ENCODE data around the gene TSC2. TPM values are rescaled to one million over a fixed set of nuclear protein-coding genes. Genes with fewer than 3 reads are reported as not detected.

TSC2 gene
- 32.2 TPM for polyA plus RNA-seq (2012; ENCODE audit: low read depth, missing spikeins)

- DNase-seq (ENCODE audit: insufficient read length, low spot score) (peak; percentile 100), FAIRE-seq (peak; percentile 98)
- no peak for TF ChIP-seq POLR2AphosphoS5 (IDR thresholded peaks at IDR 0.05; ENCODE audit: low read depth, low read length)
- peak; percentile 55 for TF ChIP-seq PAX5 (IDR thresholded peaks at IDR 0.05; ENCODE audit: insufficient read depth, low read length, severe bottlenecking)
- TF ChIP-seq POLR2A (IDR thresholded peaks at IDR 0.05; ENCODE audit: low read depth, low read length) = 0 out of 2 replicates have a peak, but pooled peaks have one; percentile 35
- TF ChIP-seq POU2F2 (IDR thresholded peaks at IDR 0.05; ENCODE audit: low read depth, low read length) = no peak
- TF ChIP-seq TAF1 (IDR thresholded peaks at IDR 0.05; ENCODE audit: low read depth, low read length) = no peak
- TF ChIP-seq SPI1 (IDR thresholded peaks at IDR 0.05; ENCODE audit: low read depth, low read length) = no peak
Observed at GRCh38 chr16:2047330-2048115, at the start of gene TSC2, which contains the start of gene NTHL1. TSC2 (plus strand) TSS chr16:2047985; CDS start chr16:2048616, 631 bp downstream. NTHL1 (minus strand) TSS chr16:2047834; CDS start chr16:2047823, 11 bp downstream.

GRCh38 chr16:1998360-1998835 lies 49.4 kb upstream of the TSC2 start:
- TF ChIP-seq POU2F2 (IDR thresholded peaks at IDR 0.05; ENCODE audit: low read depth, low read length) (no peak), PAX5 (IDR thresholded peaks at IDR 0.05; ENCODE audit: insufficient read depth, low read length, severe bottlenecking) (no peak), TAF1 (IDR thresholded peaks at IDR 0.05; ENCODE audit: low read depth, low read length) (no peak), POLR2A (IDR thresholded peaks at IDR 0.05; ENCODE audit: low read depth, low read length) (no peak), POLR2AphosphoS5 (IDR thresholded peaks at IDR 0.05; ENCODE audit: low read depth, low read length) (no peak), SPI1 (IDR thresholded peaks at IDR 0.05; ENCODE audit: low read depth, low read length) (no peak)
- no peak for DNase-seq (ENCODE audit: insufficient read length, low spot score)
- FAIRE-seq = no peak

DNA sequence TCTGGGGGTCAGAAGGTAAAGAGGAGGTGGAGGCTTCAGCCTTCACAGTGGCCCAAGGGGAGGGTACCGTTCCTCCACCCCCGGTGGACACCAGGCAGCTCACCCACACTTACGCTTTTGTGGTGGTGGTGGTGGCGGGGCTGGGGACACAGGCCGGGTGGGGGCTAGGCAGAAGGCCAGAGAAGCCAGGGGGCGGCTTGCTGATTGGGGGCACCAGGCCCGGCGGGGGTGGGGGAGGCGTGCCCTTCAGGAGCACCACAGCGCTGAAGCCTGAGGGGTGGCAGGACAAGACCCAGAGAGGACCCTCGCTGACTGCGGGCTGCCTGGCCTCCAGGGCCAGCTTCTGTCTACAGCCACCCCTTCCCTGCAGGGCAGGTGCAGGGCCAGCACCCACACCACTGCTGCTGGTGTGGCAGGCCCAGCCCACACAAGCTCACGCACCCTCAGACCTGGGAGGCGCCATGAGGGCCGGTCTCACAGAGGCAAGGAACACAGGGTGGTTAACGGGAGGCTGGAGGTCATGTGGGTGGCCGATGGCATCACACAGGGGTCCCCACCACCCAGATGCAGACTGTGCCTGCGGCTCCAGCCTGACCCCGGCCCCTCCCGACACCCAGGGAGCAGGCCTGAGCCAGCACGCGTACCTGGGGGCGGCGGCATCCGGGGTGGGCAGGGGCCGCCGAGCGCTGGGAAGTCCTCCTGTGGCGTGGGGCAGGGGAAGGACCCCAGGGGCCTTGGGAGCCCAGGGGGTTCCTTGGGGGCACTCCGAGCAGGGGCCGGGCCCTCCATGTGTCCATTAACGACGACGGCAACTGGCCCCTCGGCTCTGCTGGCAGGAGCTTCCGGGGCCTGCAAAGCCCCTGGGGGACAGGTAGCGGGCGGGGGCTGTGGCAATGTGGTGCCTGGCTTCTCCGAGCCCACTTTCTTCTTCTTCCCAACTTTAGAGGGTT lies 48.7 kb upstream of the TSC2 start:
- TF ChIP-seq SPI1 (IDR thresholded peaks at IDR 0.05; ENCODE audit: low read depth, low read length) (no peak), POU2F2 (IDR thresholded peaks at IDR 0.05; ENCODE audit: low read depth, low read length) (no peak), TAF1 (IDR thresholded peaks at IDR 0.05; ENCODE audit: low read depth, low read length) (no peak), PAX5 (IDR thresholded peaks at IDR 0.05; ENCODE audit: insufficient read depth, low read length, severe bottlenecking) (no peak)
- DNase-seq (ENCODE audit: insufficient read length, low spot score) (no peak), FAIRE-seq (no peak)

DNA sequence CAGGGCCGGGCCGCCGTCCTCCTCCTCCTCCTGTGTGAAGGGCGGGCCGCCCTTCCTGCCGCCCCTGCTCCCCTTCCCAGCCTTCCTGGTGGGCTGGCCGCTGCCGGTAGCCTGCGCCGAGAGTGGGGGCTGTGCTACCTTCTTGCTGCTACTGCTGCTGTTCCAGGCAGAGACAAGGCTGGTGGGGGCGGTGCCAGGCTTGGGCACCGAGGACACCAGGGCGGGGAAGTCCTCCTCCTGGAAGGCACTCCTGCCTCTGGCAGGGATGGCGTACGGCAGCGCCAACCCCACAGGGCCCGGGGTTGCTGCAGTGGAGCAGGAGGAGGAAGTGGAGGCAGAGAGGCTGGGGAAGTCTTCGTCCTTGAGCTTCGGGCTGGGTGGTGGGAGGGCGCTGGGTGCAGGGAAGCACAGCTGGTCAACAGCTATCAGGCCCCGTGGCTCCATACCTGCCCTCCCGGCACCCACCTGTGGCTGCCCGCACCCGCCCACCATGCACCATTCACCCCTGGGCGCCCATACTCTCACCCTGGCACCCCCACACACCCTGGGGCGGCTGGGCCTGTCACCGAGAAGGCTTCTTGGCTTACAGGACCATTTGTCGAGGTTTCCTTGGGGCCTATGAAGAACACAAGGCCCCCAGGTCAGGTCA lies 47.8 kb upstream of the TSC2 start:
- DNase-seq (ENCODE audit: insufficient read length, low spot score) (no peak), FAIRE-seq (no peak)
- TF ChIP-seq SPI1 (IDR thresholded peaks at IDR 0.05; ENCODE audit: low read depth, low read length) (no peak), TAF1 (IDR thresholded peaks at IDR 0.05; ENCODE audit: low read depth, low read length) (no peak), PAX5 (IDR thresholded peaks at IDR 0.05; ENCODE audit: insufficient read depth, low read length, severe bottlenecking) (no peak), POLR2AphosphoS5 (IDR thresholded peaks at IDR 0.05; ENCODE audit: low read depth, low read length) (no peak), POU2F2 (IDR thresholded peaks at IDR 0.05; ENCODE audit: low read depth, low read length) (no peak), POLR2A (IDR thresholded peaks at IDR 0.05; ENCODE audit: low read depth, low read length) (no peak)

DNA sequence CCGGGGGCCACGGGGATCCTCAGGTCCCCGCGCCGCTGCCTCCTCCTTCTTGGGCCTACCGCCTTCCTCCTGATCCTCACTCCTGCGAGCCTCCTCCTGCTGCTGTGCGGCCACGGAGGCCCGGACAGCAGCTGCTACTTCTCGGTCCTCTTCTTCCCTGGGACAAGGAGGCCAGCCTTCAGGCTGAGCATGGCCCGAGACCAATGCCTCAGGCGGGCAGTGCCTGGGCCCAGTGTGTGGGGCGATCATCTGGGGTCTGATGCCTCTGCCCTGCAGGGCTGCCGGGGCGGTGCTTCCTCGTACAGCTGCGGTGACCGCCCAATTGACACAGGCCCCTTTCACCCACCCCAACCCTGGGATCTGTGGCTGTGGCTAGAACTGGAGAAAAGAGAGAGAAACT lies 46.8 kb upstream of the TSC2 start:
- TF ChIP-seq POLR2A (IDR thresholded peaks at IDR 0.05; ENCODE audit: low read depth, low read length) = no peak
- no peak for TF ChIP-seq PAX5 (IDR thresholded peaks at IDR 0.05; ENCODE audit: insufficient read depth, low read length, severe bottlenecking)
- TF ChIP-seq POLR2AphosphoS5 (IDR thresholded peaks at IDR 0.05; ENCODE audit: low read depth, low read length) = no peak
- TF ChIP-seq POU2F2 (IDR thresholded peaks at IDR 0.05; ENCODE audit: low read depth, low read length) = no peak
- no peak for TF ChIP-seq SPI1 (IDR thresholded peaks at IDR 0.05; ENCODE audit: low read depth, low read length)
- TF ChIP-seq TAF1 (IDR thresholded peaks at IDR 0.05; ENCODE audit: low read depth, low read length) = no peak
- no peak for DNase-seq (ENCODE audit: insufficient read length, low spot score)
- FAIRE-seq = no peak

DNA sequence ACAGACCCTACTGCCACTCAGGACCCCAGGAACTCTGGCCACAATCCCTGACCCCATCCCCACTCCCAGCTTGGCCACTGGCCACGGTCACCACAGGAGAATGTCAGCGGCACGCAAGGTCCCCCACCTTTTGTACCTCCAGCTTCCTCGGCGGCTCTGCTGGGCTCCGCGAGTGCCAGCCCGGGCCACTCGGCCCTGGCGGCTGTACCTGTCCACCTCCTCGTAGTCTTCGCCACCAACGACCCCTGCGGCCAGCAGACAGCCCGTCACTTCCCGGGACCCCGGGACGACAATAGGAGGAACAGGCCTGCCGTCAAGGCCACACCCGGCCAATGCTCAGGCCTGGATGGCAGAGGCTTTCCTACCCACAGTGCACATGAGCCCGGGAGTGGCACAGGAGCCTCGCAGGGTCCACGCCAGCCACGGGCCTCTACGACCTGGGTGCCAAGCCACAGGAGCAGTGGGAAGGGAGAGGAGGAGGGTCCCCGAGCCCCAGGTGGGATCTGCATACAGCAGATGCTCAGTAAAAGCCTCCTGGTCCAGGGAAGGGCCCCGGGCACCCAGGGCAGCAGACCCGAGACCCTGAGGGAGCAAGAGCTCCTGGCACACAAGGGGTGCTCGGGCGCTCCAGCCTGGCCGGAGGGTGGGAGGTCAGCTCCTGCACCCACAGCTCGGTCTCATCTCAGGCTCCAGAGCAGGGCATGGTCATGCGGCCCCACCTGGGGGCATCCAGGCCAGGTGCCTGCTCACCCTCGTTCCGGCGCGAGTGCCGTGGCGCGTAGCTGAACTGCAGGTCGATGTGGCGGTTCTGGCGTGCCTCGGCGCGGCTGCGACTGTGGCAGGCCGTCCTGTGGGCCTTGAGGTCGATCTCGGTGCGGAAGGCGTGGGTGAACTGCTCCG lies 46.1 kb upstream of the TSC2 start:
- DNase-seq (ENCODE audit: insufficient read length, low spot score) = no peak
- TF ChIP-seq POLR2A (IDR thresholded peaks at IDR 0.05; ENCODE audit: low read depth, low read length) (no peak), PAX5 (IDR thresholded peaks at IDR 0.05; ENCODE audit: insufficient read depth, low read length, severe bottlenecking) (no peak), TAF1 (IDR thresholded peaks at IDR 0.05; ENCODE audit: low read depth, low read length) (no peak), POLR2AphosphoS5 (IDR thresholded peaks at IDR 0.05; ENCODE audit: low read depth, low read length) (no peak), SPI1 (IDR thresholded peaks at IDR 0.05; ENCODE audit: low read depth, low read length) (no peak), POU2F2 (IDR thresholded peaks at IDR 0.05; ENCODE audit: low read depth, low read length) (no peak)
- no peak for FAIRE-seq

GRCh38 chr16:2002406-2003230 lies 45.2 kb upstream of the TSC2 start:
- TF ChIP-seq TAF1 (IDR thresholded peaks at IDR 0.05; ENCODE audit: low read depth, low read length) (no peak), PAX5 (IDR thresholded peaks at IDR 0.05; ENCODE audit: insufficient read depth, low read length, severe bottlenecking) (no peak), POLR2AphosphoS5 (IDR thresholded peaks at IDR 0.05; ENCODE audit: low read depth, low read length) (no peak), POU2F2 (IDR thresholded peaks at IDR 0.05; ENCODE audit: low read depth, low read length) (no peak), POLR2A (IDR thresholded peaks at IDR 0.05; ENCODE audit: low read depth, low read length) (no peak), SPI1 (IDR thresholded peaks at IDR 0.05; ENCODE audit: low read depth, low read length) (no peak)
- no peak for FAIRE-seq
- DNase-seq (ENCODE audit: insufficient read length, low spot score) = no peak
